PFSK-1 (cell line): ENCODE measurements around the gene MOXD1.

Source experiments
- FOXP2 ChIP-seq: optimal IDR thresholded peaks from 2 replicates; pipeline ENCODE3; 2011; ENCODE audit warnings: borderline replicate concordance, control low read depth, inconsistent platforms; ENCODE audit not compliant: insufficient read depth; ENCODE audit errors: extremely low read length, extremely low read depth
- POLR2AphosphoS5 ChIP-seq: IDR thresholded peaks from 2 replicates; pipeline ENCODE4 v1.6.1; 2012; ENCODE audit warnings: low read depth, mild to moderate bottlenecking, control low read depth, low read length, moderate library complexity
- REST ChIP-seq, 2 experiments: IDR thresholded peaks; 2 replicates each; pipeline versions ENCODE4 v1.6.1 to v1.8.0; 2011 to 2012; ENCODE audit warnings: low read depth in 2 of 2, low read length in 2 of 2, control low read depth in 1 of 2, inconsistent platforms in 1 of 2, mild to moderate bottlenecking in 1 of 2, moderate library complexity in 1 of 2; ENCODE audit not compliant: insufficient read depth in 1 of 2
- SIN3A ChIP-seq: IDR thresholded peaks from 2 replicates; pipeline ENCODE4 v1.6.1; 2012; ENCODE audit warnings: mild to moderate bottlenecking, low read length, moderate library complexity, borderline replicate concordance; ENCODE audit not compliant: insufficient read depth
- TAF1 ChIP-seq: IDR thresholded peaks from 2 replicates; pipeline ENCODE4 v1.6.1; 2012; ENCODE audit warnings: low read length, control low read depth, borderline replicate concordance; ENCODE audit not compliant: insufficient read depth

GRCh38 chr6:132423839-132424238, 22.6 kb upstream of the MOXD1 start:
- TF ChIP-seq SIN3A: no peak
- TF ChIP-seq REST (IDR thresholded peaks at IDR 0.05; ENCODE audit: insufficient read depth in 1 of 2, low read depth in 2 of 2, low read length in 2 of 2): no peak
- TF ChIP-seq FOXP2: no peak
- TF ChIP-seq POLR2AphosphoS5: no peak
- no peak for TF ChIP-seq TAF1
